Psoas muscle (tissue), 8 donors: ENCODE results near the gene ABHD1. TPM values are rescaled to one million over a fixed set of nuclear protein-coding genes. Genes with fewer than 3 reads are reported as not detected.

Experiments
- ATAC-seq, 4 donors: fragments of 200-7000 bp; cut with Tn5 transposase; one replicate each; pipeline ENCODE4 v1.9.1; 2020; ENCODE audit warnings: moderate library complexity in 3 of 4, mild to moderate bottlenecking in 2 of 4
- DNase-seq, 2 donors: peaks; one replicate each; pipeline ENCODE4 v3.0.0-alpha.2; 2020
- H3K27ac ChIP-seq: fragments of 200-600 bp; one replicate; pipeline ENCODE4 v1.8.0; 2022
- H3K27me3 ChIP-seq, 3 donors: fragments of 200-600 bp in 1 of 3; one replicate each; pipeline versions ENCODE4 v1.6.1 to v1.8.0; 2013 to 2022; ENCODE audit warnings: low read length in 2 of 3, mild to moderate bottlenecking in 2 of 3, moderate library complexity in 1 of 3; ENCODE audit not compliant: insufficient read depth in 3 of 3
- H3K36me3 ChIP-seq, 2 donors: fragments of 200-600 bp in 1 of 2; one replicate each; pipeline versions ENCODE4 v1.6.1 to v1.8.0; 2013 to 2022; ENCODE audit warnings: low read depth in 1 of 2, mild to moderate bottlenecking in 1 of 2, moderate library complexity in 1 of 2; ENCODE audit not compliant: insufficient read depth in 1 of 2
- H3K4me1 ChIP-seq: fragments of 200-600 bp; one replicate; pipeline ENCODE4 v1.8.0; 2022
- H3K4me3 ChIP-seq: fragments of 200-600 bp; one replicate; pipeline ENCODE4 v1.8.0; 2022; ENCODE audit warnings: mild to moderate bottlenecking
- H3K9me3 ChIP-seq: fragments of 200-600 bp; one replicate; pipeline ENCODE4 v1.8.0; 2022
- WGBS, 3 donors: extraction: QIAGEN DNeasy Blood & Tissue Kit; methylation state at CpG; one replicate each; pipeline versions ENCODE4 v1.1.6 to v1.1.7; 2013; 5-methylcytosine and 5-hydroxymethylcytosine counted together
- intact Hi-C, 2 donors: fragments of 100-400 bp; cut with DNase I; formaldehyde crosslinking; loops; one replicate each; pipeline versions ENCODE4 v1.11.0 to v1.14.2; 2022
- polyA plus RNA-seq, 3 donors: library from polyadenylated mRNA; stranded (reverse); fragments of 200-250 nt; gene quantifications; one replicate each; pipeline ENCODE4 v1.2.3, GENCODE V29; 2013
- total RNA-seq, 4 donors: library from RNA; stranded (reverse); fragmentation: NEBNext Ultra II Directional in 2 of 4; extraction: Animal tissue kit (Norgen Biotek cat#: 25700) in 2 of 4; gene quantifications; one replicate each; pipeline versions ENCODE4 v1.2.1 to v1.2.4, GENCODE V29; 2021 to 2023
- TF ChIP-seq, protein P1 (sequence below): fragments of 200-600 bp; IDR thresholded peaks from one replicate; pipeline ENCODE4 v1.8.0; 2022; ENCODE audit warnings: antibody characterized with exemption
- donor health status: healthy with polysubstance abuse.
- donor health status: DM: no; HTN: no; CAD: no; lungs with moderate emphysema.
- donor health status: Bipolar disorder and iron deficiency.
- donor health status: healthy.
- donor health status: DM: yes; HTN: yes; CAD: no.
- donor health status: DM: no; HTN: no; CAD: no.
- donor health status: DM: no; HTN: no; CAD: no.
- donor health status: DM: yes; HTN: yes; CAD: no.

The ABHD1 gene
- total and polyA plus RNA-seq, 7 donors = 1.4 to 4.5 (median 3.8) TPM

DNA sequence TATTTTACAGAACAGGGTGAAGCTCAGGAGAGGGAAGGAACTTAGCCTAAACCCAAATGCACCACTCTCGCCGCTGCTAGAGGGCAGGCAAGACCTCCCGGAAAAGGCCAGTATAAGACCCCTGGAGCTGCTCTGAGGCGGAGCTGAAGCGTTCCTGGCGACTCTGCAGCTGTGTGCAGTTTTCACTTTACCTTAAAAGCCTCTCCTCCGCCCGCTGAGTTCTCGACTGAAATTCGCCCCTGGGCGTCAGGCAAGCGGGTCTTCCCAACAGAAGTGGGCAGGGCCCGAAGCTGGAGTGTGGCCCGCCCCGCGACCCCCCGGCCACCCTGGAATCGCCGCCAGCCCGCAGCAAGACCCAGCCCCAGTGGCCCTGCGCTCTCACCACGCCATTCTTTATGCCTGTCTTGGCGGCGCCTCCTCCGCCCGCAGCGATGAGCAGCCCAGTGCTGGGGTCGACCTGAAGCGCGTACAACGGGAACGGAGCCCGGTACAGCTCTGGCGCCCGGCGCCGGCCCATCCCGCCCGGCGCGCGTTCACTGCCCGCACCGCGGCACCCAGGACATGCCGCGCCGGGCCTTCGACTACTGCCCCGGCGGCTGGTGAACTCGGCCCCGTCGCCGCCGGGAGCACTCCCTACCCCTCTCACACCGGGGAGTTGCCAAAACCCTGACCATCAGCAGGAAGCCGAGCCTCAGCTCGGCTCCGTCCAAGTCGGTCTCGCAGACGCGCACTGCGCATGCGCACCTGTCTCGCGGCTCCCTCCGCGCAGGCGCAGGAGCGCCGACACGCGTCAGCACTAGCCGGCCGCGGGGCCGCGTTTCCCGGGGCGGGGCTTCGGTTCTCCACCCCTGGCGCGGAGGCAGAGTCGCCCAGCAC is 10.5 kb downstream of the ABHD1 start, which contains the start of gene PREB:
PREB (minus strand) TSS at position 732 of the 876 bp plus-strand sequence; CDS start at position 517, 215 bp downstream.
- peak; percentile 98 to 99 for DNase-seq
- Histone ChIP-seq H3K9me3 (no peaks in the 10 kb centered on the region), H3K27ac (peak within 1 kb of the TSS; percentile 94), H3K4me1 (peaks cover 12% of the 10 kb centered on the region), H3K4me3 (peak within 1 kb of the TSS; percentile 92), H3K36me3 (peaks cover 0 to 41% of the 10 kb centered on the region in 2 donors), H3K27me3 (no peaks in the 10 kb centered on the region)
- TF ChIP-seq, protein P1, sequence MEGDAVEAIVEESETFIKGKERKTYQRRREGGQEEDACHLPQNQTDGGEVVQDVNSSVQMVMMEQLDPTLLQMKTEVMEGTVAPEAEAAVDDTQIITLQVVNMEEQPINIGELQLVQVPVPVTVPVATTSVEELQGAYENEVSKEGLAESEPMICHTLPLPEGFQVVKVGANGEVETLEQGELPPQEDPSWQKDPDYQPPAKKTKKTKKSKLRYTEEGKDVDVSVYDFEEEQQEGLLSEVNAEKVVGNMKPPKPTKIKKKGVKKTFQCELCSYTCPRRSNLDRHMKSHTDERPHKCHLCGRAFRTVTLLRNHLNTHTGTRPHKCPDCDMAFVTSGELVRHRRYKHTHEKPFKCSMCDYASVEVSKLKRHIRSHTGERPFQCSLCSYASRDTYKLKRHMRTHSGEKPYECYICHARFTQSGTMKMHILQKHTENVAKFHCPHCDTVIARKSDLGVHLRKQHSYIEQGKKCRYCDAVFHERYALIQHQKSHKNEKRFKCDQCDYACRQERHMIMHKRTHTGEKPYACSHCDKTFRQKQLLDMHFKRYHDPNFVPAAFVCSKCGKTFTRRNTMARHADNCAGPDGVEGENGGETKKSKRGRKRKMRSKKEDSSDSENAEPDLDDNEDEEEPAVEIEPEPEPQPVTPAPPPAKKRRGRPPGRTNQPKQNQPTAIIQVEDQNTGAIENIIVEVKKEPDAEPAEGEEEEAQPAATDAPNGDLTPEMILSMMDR = no peak
- ATAC-seq = peak; percentile 91 to 95 (median 93)
- 0 to 1% (median 0%) methylated on average over 76 to 86 of the region's 86 CpGs for WGBS, 3 donors
- intact Hi-C loops = loop anchor here in 1 of 2 donors (5.0 kb wide), 1 partner anchor 78 kb away; the partner anchor contains the start of genes ATRAID and SLC5A6

- Histone ChIP-seq H3K4me1 (peaks cover 12% of the 10 kb centered on the region), H3K4me3 (peak overlapping the region; percentile 92), H3K27ac (peak overlapping the region; percentile 94), H3K9me3 (no peaks in the 10 kb centered on the region), H3K27me3 (no peaks in the 10 kb centered on the region), H3K36me3 (peaks cover 0 to 35% of the 10 kb centered on the region in 2 donors)
- TF ChIP-seq, protein P1 = no peak
- intact Hi-C loops = loop anchor here in 1 of 2 donors (5.0 kb wide), 1 partner anchor 77 kb away; the partner anchor contains the start of genes ATRAID and SLC5A6
- 50 to 54% (median 53%) methylated on average over 33 of the region's 33 CpGs for WGBS, 3 donors
- ATAC-seq (no peak), DNase-seq (no peak)
These were observed 11.3 kb downstream of the ABHD1 start for GRCh38 chr2:27134781-27135477.

GRCh38 chr2:27135478-27135955 is 11.9 kb downstream of the ABHD1 start:
- WGBS, 3 donors = 69 to 85% (median 71%) methylated on average over 12 of the region's 12 CpGs
- ATAC-seq (no peak), DNase-seq (no peak)
- peaks cover 12% of the 10 kb centered on the region for H3K4me1 ChIP-seq
- TF ChIP-seq, protein P1 = no peak
- no peaks in the 10 kb centered on the region for H3K9me3 ChIP-seq
- H3K27me3 ChIP-seq = no peaks in the 10 kb centered on the region
- intact Hi-C loops = no loop called here
- peak overlapping the region; percentile 94 for H3K27ac ChIP-seq
- H3K4me3 ChIP-seq = no peak overlapping the region
- H3K36me3 ChIP-seq = peaks cover 0 to 29% of the 10 kb centered on the region in 2 donors

DNA sequence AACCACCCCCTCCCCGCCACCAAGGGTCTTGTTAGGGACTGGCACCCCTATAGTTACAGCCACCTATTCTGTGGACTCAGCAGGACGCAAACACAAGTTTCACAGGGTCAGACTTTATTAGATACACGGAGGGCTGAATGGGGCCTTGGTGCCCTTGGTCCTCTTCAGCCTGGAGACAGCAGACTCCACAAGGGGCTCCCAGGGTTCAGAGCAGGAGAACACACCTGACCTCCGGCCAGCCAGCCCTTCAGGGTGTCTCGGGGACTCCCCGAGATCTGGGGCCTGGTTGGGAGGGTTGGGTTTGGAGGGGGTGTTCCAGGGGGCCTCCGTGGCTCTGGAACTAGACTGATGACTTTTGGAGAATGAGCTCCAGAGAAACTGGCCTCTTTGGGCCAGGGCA is 13.1 kb downstream of the ABHD1 start:
- Histone ChIP-seq H3K4me1 (peaks cover 12% of the 10 kb centered on the region), H3K27ac (no peak overlapping the region), H3K9me3 (no peaks in the 10 kb centered on the region), H3K36me3 (peaks cover 0 to 17% of the 10 kb centered on the region in 2 donors), H3K4me3 (no peak overlapping the region), H3K27me3 (no peaks in the 10 kb centered on the region)
- DNase-seq = no peak
- intact Hi-C loops = no loop called here
- no peak for ATAC-seq
- 88 to 92% (median 89%) methylated on average over 7 of the region's 7 CpGs for WGBS, 3 donors
- TF ChIP-seq, protein P1 = no peak
